HG03460 (cell line): ENCODE results near the gene OR2L3.
"Not testable (repeated sequence)": the region's sequence is repeated elsewhere in the genome, so short reads cannot be mapped to it uniquely, and the experiment has no call there.

ENCODE experiments used
- ATAC-seq: cut with Tn5 transposase; IDR thresholded peaks from one replicate; pipeline ENCODE4 v1.9.1; 2021; ENCODE audit not compliant: unreplicated experiment

OR2L3 gene, protein sequence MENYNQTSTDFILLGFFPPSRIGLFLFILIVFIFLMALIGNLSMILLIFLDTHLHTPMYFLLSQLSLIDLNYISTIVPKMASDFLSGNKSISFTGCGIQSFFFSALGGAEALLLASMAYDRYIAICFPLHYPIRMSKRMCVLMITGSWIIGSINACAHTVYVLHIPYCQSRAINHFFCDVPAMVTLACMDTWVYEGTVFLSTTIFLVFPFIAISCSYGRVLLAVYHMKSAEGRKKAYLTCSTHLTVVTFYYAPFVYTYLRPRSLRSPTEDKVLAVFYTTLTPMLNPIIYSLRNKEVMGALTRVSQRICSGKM

DNA sequence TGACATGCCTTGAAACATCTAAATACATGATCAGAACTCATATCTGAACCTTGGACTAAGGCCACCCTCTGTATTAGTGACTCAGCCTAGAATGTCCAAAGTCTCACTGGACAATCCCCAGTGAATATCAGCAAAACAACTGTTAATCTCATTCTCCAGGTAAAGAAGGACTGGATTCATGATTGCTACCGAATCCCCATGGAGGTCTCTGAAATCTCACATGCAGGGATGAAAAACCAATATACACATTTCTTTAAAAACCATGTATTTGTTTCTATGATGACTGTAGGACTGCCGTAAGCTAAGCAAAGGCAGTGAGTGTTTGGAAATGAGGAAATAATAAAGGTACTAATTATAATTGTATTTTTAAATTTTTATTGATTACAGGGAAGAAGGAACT, at the start of gene OR2L3:
OR2L3 (plus strand) TSS at position 301 of the 400 bp plus-strand sequence. CDS start 13,846 bp downstream, outside the sequence.
- no peak for ATAC-seq

DNA sequence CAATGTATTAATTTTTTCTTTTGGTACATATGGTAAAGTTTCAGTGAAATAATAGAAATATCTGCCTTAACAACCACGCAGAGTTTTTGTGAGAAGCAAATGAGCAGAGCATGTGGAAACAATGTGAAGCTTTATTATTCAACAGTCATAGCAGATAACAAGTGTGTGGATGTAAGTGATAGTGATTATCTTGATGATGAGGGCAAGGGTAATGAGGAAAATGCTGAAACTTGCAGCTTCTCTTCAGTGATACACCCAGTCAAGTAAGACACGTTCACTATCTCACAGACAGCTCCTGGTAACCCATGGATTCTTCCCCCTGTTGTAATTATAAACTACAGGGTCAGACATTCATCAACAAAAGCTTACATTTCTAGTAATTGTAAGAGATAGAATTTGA, 47.8 kb upstream of the OR2L3 start:
- ATAC-seq = no peak

DNA sequence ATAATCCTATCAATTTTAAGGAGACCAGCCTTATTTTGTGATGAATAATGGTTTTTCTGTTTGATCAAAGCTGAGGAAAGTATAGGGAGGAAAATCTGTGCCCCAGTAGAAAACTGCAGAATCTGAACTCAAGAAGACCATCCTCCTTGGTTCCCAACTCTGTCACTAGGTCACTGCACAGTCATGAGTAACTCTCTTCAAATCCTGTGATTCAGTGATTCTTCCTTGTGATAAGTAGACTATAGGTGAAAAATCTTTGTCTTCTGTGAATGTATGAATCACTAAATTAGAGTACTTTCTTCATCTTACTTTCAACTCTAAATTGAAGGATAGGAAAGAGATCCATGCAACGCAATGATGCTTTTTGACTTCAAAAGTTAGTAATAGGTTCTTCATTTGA, 46.5 kb upstream of the OR2L3 start:
- no peak for ATAC-seq

DNA sequence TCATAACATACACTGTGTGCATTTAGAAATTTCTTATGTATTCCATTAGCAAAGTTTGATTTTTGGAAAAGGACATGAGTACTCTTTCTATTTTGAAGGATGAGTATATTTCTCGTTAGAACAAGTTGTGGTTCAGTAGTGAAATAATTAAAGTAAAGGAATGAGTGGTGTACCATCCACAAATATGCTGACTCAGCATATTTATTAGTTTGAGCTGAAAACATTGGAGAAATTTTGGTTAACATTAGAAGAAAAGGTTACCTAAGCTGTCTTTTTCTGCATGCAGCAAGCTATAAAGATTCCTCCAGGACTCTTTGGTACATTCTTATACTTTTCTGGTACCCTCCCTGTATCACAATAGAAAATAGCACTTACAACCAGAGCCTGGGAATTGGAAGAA, 38.9 kb upstream of the OR2L3 start:
- no peak for ATAC-seq

DNA sequence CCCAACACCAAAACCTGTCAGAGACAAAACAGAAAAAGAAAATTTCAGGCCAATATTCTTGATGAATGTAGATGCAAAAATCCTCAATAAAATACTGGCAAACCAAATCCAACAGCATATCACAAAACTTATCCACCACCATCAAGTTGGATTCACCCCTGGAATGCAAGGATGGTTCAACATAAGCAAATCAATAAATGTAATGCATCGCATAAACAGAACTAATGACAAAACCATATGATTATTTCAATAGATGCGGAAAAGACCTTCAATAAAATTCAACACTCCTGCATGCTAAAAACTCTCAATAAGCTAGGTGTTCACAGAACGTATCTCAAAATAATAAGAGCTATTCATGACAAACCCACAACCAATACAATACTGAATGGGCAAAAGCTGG, 37.0 kb upstream of the OR2L3 start:
- no peak for ATAC-seq

DNA sequence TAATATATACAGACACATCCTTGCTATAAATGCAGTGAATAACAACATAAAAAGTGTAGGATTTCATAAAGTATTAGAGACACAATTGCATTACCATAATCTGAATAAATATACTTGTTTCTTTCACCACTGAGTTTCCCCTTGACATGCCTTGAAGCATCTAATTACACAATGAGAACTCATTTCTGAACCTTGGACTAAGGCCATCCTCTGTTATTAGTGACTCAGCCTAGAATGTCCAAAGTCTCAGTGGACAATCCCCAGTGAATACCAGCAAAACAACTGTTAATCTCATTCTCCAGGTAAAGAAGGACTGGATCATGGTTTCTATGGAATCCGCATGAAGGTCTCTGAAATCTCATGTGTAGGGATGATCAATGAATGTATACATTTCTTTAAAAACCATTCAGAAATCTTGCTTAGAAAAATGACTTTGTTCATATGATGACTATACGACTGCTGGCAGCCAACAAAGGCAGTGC, 33.4 kb upstream of the OR2L3 start, which contains the start of gene OR2L5:
OR2L5 (plus strand) TSS at position 432 of the 482 bp plus-strand sequence. CDS start 8,288 bp downstream, outside the sequence.
- ATAC-seq = no peak

DNA sequence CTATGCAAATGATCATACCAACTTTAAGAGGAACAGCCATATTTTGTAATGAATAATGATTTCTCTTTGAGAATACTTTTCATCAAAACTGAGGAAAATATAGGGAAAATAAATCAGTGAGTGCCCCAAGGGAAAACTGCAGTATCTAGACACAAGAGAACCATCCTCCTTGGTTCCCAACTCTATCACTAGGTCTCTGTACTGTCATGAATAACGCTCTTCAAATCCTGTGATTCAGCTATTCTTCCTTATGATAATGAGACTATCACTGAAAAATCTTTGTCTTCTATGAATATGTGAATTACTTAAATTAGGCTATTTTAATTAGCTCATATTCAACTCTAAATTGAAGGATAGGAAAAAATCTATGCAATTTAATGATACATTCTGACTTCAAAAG, 30.8 kb upstream of the OR2L3 start:
- ATAC-seq = no peak

DNA sequence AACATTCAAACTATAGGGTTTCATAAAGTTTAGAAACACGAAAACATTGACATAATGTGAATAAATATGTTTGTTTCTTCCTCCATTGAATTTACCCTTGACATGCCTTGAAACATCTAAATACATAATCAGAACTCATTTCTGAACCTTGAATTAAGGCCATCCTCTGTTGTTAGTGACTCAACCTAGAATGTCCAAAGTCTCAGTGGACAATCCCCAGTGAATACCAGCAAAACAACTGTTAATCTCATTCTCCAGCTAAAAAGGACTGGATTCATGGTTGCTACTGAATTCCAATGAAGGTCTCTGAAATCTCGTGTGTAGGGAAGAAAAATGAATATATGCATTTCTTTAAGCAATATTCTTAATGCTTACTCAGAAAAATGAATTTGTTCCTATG, 16.9 kb upstream of the OR2L3 start, which contains the start of gene OR2L2:
OR2L2 (plus strand) TSS at position 301 of the 400 bp plus-strand sequence. CDS start 8,198 bp downstream, outside the sequence.
- ATAC-seq = no peak

DNA sequence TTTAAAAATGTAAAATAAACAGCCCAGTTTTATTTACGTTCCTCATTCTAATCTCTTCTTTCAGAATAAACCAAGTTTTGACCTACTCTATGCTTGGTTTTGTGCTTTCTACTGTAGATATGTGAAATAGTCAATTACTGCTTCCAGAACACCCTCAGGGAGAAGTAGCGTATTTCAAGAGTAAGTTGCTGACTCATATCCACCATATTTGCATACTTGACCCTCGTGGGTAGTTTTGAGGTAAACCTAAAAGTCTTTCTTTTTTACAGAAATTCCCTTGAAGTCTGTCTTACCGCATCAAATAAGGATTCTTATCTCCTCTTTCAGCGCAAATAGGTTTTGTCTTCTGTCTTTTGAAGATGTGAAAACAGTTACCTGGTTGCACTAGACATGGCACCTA, 1.4 kb upstream of the OR2L3 start:
- peak; percentile 54 for ATAC-seq

DNA sequence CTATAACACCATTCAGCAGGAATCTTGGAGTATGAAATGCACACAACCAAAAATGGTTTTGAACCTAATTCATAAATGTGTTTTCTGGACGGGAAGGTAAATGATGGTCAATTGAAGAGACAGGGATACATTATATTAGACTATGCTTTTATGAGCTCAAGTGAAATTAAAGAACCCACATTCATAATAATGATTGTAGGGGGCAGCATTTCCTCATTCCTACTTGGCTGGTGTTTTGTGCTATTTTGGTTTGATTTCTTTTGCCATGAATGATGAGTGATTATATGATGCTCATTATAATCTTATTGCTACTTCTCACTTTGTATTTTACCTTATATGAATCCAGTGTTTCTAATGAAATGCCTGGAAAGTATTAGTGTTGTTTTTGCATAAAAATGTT, 372 bp downstream of the OR2L3 start:
- ATAC-seq = no peak

DNA sequence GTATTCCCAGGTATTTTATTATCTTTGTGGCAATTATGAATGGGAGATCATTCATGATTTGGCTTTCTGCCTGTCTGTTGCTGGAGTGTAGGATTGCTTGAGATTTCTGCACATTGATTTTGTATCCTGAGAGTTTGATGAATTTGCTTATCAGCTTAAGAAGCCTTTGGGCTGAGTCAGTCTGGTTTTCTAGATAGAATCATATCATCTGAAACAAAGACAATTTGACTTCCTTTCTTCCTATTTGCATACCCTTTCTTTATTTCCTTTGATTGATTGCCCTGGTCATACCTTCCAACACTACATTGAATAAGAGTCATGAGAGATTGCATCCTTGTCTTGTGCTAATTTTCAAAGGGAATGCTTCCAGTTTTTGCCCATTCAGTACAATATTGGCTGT, 8.0 kb downstream of the OR2L3 start:
- no peak for ATAC-seq

DNA sequence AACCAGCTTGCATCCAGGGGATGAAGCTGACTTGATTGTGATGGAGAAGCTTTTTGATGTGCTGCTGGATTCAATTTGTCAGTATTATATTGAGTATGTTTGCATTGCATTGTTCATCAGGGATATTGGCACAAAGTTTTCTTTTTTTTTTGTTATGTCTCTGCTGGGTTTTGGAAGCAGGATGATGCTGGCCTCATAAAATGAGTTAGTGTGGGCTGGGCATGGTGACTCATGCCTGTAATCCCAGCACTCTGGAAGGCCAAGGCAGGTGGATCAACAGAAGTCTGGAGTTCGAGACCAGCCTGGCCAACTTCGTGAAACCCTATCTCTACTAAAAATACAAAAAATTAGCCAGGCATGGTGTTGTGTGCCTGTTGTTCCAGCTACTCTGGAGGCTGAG, 8.6 kb downstream of the OR2L3 start:
- no peak for ATAC-seq

DNA sequence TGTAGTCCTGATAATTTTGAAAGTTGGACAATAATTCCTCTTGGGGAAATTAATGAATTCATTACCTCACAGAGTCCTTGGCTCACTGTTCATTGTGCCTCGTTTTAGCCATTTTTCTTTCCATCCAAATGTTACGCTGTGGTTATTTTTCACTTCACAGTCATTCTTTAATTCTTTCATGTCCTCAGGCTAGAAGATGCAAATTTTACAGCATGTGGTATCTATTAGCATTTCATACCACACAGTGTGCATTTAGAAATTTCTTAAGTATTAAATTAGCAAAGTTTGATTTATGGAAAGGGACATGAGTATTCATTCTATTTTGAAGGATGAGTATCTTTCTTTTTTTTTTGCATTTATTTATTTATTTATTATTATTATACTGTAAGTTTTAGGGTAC, 18.4 kb downstream of the OR2L3 start:
- ATAC-seq = no peak

DNA sequence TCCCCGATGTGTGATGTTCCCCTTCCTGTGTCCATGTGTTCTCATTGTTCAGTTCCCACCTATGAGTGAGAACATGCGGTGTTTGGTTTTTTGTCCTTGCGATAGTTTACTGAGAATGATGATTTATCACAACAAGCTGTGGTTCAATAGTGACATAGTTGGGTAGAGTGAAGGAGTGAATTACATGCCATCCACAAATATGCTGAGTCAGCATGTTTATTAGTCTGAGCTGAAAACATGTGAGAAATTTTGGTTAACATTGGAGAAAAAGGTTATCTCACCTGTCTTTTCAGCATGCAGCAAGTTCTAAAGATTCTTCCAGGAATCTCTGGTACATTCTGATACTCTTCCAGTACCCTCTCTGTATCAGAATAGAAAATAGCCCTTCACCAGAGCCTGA, 19.0 kb downstream of the OR2L3 start:
- no peak for ATAC-seq

DNA sequence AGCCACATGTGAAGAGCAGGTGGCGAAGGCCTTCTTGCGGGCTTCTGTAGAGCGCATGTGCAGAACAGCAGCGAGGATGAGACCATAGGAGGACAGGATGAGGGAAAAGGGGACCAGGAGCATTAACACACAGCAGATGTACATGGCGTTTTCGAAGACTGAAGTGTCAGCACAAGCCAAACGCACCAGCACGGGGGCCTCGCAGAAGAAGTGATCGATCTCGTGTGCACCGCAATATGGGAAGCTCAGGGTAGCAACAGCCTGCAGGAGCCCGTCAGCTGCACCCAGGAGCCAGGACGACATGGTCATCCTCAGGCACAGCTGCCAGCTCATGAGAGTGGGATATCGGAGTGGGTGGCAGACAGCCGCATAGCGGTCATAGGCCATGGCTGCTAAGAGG, 37.2 kb downstream of the OR2L3 start:
- not testable (repeated sequence) for ATAC-seq

DNA sequence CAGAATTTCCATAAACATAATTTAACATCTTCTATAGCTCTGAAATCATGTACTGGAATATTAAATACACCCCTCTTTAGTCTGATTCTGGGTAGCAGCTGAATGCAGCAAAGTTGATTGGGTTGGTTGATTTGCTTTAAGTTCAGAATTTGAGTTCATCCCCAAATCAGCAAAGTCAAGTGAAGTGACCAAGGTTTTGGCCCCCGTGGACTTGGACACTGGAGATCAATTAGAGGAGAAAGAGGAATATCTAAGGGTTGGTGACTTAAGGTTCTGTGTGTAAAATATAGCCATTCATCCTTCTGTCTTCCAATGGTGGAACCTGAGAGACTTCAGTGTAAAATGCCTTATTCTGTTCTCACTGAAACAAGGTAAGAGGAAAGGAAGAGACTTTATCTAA, 48.2 kb downstream of the OR2L3 start, which contains the start of gene OR2L13:
OR2L13 (plus strand) TSS at position 301 of the 400 bp plus-strand sequence. CDS start 4,192 bp downstream, outside the sequence.
- no peak for ATAC-seq

DNA sequence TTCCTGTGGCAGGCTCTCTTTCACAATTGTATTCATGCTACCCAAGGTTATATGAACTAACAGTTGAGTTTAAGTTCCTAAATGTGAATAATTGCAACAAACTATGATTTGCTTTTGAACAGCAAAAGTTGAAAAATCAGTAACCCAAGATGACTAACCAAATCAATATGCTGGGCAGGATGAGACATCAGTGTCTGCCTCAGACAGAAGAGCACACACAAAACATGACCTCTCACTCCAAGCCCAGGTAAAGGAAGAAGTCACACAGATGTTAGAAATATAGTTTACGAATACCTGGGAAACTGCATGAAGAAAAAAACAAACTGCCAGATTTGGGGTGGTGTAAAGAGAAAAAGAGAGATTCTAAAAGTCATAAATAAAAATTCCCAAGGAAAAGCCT, 51.9 kb downstream of the OR2L3 start:
- no peak for ATAC-seq

DNA sequence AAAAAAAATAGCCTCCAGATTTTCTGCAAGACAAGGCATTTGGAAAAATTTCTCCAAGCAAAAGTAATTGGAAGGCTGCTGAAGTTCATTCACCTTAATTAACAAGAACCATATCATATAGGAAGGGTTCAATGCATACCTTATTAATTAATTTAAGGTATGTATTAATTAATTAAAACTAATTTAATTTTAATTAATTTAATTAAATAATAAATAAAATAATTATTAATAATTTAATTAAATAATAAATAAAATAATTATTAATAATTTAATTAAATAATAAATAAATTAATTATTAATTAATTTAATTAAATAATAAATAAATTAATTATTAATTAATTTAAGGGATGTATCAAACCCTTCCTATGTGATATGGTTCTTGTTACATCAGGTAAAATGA, 56.2 kb downstream of the OR2L3 start:
- no peak for ATAC-seq

DNA sequence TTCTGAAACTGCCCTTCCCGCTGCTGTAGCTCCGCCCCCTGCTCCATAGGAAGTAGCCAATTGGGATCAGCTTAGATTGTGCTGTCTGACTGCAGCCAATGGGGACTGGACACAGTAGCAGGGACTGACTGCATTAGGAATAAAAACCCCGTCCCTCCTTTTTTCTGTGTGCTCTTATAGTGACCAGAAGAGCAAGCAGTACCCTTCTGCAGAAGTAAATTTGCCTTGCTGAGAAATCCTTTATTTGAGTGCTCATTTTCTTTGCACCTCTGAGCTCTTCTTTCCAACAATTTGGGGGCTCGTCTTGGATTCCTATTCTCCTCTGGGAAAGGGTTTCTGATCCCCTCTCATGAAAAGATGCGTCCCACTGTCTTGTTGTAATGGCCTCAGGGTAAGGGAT, 64.5 kb downstream of the OR2L3 start:
- ATAC-seq = no peak
